GM21786 (cell line): Measurements from ENCODE around the gene B4GALT7.
"Not testable (repeated sequence)": the region's sequence is repeated elsewhere in the genome, so short reads cannot be mapped to it uniquely, and the experiment has no call there.

ENCODE experiments used
- ATAC-seq: cut with Tn5 transposase; IDR thresholded peaks from one replicate; pipeline ENCODE4 v1.9.1; 2021; ENCODE audit not compliant: unreplicated experiment

The B4GALT7 gene, protein sequence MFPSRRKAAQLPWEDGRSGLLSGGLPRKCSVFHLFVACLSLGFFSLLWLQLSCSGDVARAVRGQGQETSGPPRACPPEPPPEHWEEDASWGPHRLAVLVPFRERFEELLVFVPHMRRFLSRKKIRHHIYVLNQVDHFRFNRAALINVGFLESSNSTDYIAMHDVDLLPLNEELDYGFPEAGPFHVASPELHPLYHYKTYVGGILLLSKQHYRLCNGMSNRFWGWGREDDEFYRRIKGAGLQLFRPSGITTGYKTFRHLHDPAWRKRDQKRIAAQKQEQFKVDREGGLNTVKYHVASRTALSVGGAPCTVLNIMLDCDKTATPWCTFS

DNA sequence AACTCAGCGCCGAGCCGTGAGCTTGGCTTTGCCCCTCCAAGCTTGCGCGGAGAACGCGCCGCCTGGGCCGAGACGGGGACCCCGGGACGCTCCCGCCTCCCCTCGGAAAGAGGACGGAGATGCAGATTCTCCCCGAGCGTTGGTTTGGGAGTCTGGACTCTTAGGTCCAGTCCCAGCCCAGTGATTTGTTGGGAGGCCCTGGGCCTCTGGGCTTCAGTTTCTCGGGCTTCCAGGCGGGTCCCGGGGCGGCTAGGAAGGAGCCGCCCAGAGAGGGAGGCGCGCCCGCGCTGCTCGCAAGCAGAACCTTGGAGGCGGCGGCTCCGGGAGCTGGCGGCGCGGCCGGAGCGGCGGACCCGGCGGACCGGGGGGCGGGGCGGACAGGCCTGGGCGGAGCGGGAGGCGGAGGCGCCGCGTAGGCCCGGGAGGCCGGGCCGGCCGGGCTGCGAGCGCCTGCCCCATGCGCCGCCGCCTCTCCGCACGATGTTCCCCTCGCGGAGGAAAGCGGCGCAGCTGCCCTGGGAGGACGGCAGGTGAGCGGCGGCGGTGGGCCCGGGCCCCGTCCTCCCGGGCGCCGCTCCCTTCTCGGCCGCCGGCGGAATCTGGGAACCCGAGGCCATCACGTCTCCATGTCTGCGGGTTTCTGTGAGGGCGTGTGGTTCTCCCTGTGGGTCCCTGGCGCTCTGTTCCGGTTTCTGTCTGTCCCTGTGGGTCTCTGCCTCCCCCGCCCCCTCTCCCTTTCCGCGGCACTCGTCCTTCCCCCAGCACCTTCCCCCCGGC is at the start of gene B4GALT7:
B4GALT7 (plus strand) TSS at position 402 of the 777 bp plus-strand sequence; CDS start at position 481, 79 bp downstream.
- peak; percentile 80 for ATAC-seq

DNA sequence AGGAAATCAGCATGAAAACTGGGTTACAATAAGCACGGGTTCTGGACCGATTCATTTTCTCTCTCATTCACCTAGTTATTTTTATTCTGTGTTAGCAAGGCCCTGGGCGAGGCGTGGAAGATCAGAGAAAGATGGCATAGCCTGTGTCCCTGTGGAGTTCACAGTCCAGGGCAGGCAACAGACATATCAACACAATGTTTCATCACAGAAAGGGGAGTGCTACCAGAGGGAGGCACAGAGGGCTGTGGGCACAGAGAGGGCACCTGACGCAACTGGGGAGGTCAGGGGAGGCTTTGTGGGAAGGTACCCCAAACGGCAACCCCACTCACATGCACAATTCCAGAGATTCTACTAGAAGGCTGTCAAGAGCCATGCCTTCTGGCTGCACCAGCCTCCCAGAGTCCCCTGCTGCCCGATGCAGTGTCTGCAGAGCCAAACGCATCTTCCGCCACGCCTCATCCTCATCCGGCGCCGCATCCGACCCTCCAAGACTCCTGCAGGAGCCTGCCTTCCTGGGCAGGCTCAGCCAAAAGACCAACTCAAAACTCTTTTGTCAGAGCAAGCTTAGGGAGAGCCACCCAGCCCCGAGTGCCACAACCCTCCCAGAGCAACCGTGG is 47.0 kb upstream of the B4GALT7 start:
- ATAC-seq: no peak

DNA sequence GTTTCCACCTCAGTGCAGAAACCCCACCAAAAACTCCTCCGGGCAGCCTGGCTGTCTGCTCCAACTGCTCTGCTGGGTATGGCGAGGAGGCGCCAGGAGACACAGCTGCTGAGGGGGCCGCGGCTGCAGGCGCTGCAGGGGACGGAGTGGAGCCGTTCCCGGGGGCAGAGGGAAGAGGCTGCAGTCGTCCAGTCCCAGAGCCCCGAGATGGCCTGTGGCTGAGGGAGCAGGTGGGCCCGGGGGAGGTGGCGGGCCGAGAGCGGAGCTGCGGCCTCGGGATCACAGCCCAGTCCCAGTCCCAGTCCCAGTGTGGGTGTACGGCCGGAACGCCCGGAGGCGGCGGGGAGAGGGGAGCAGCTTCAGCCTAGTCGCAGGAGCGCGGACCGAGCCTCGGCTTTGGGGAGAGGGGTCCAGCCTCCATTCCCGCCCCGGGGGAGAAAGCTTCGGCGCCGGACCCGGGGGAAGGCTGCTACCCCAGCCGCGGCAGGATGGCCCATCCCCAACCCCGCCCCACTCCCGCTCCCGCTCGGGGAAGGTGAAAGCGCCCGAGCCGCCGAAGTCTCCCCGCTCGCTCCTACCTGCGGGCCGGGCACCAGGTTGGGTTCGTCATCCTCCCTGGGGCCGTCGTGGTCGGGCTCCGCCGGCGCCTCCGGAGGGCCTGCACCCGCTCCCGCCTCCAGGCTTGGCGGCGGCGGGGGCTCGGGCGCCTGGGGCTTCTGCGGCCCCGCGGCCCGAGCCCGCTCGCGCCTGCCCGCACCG is 46.1 kb upstream of the B4GALT7 start:
- peak; percentile 39 for ATAC-seq

DNA sequence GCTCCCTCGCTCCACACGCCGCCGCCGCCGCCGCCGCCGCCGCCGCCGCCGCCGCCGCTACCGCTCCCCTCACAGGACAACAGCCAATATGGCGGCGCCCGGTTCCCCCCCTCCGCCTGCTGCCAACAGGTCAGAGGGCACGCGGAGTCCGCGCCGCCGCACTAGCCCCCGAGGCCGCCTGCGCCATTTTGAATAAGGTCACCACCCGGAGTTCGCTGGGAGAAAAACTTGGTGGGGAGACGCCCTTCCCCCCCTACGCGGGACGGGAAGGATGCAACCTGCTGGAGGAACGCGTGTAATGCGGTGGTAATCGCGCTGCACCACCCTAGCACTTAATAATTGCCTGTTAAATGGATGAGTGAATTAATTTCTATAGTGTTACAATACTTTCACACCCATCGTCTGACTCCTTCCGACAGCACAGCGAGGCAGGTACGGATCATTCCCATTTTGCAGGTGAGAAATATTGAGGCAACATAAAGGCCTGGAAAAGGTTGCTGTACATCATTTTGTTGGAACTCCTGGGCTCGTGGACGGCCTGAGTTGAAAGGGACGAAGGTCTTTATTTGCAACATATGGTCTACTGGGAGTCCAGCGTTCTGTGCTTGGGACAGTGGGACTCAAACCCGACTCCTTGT is 45.3 kb upstream of the B4GALT7 start, which contains the start of gene FAM193B:
FAM193B (minus strand) TSS at position 90 of the 638 bp plus-strand sequence. CDS start 105 bp downstream, outside the sequence.
- ATAC-seq: peak; percentile 83

DNA sequence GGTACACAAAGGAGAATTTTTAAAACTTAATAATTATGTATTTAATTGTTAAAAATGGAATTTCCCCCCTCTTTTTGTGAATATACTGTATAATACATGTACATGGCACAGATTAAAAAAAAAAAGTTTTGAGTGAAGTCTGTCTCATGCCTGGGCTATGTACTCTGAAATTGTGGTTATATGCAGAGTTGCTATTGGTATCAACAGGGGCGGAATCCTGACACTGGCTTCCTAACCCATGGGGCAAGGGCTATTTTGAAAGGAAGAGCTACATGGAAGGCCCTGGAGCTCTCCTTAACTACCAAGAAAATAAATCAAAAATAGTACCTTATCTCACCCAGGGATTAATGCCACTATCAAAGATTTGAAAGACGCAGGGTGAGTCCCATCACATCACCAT is 44.7 kb upstream of the B4GALT7 start:
- ATAC-seq: no peak

DNA sequence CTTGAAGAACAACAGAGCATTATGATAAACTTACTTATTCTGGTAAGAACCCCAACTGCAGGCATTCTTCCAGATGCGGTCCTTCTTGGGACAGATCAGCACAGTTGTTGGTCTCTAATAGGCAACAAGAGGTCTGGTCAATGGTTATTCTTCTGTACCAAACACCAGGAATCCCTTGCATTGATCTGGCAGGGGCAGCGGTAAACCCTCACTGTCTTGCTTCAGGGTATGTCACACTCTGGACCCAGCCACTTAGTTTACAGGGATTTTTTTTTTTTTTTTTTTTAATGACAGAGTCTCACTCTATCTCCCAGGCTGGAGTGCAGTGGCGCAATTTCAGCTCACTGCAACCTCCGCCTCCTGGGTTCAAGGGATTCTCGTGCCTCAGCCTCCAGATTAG is 44.3 kb upstream of the B4GALT7 start:
- ATAC-seq: no peak

DNA sequence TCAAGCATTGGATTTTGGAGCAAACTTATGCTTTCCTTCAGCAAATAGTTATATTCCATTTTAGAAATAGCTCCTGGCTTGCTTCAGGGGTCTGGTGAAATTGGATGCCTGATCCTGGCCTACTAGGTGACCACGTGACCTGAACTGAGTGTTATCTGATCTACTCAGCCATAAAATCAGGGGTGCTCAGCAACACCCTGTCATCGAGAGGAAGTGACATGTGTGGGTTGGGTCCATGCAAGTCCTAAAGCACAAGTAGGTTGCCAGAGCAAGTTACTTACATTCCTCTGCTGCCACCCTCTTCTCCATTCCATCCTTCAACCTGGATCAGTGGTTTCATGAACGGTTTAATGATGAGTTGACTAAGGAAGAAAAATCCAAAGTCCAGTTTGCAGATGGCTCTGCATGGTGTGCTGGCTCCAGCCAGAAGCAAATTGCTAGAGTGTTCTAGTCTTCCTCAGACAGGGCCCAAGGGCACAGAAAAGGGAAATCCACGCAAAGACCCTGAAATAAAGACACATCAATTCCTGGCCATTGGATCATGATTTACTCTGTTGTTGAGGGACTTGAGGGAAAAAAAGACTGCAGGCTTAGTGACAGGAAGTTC is 42.8 kb upstream of the B4GALT7 start:
- ATAC-seq: no peak

DNA sequence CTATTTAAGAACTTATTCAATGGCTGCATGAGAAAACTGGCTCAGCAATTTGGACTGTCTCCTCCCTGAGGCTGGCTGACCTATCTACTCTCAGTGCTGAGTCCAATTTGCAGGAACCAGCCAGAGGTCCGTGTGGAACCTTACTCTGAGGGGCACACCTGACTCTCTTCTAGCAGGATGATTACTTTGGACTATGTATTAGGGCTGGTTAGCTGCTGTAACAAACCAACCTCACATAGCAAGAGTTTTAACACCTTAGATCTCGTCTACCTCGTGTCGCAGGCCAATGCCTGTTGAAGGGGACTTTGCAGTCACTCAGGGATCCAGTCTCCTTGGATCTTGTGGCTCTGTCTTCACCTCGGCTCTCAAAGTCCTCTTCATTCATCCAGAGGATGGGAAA is 42.1 kb upstream of the B4GALT7 start:
- ATAC-seq: no peak

DNA sequence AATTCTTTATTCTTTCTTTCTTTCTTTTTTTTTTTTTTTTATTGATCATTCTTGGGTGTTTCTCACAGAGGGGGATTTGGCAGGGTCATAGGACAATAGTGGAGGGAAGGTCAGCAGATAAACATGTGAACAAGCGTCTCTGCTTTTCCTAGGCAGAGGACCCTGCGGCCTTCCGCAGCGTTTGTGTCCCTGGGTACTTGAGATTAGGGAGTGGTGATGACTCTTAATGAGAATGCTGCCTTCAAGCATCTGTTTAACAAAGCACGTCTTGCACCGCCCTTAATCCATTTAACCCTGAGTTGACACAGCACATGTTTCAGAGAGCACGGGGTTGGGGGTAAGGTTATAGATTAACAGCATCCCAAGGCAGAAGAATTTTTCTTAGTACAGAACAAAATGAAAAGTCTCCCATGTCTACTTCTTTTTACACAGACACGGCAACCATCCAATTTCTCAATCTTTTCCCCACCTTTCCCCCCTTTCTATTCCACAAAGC is 40.4 kb upstream of the B4GALT7 start:
- not testable (repeated sequence) for ATAC-seq

DNA sequence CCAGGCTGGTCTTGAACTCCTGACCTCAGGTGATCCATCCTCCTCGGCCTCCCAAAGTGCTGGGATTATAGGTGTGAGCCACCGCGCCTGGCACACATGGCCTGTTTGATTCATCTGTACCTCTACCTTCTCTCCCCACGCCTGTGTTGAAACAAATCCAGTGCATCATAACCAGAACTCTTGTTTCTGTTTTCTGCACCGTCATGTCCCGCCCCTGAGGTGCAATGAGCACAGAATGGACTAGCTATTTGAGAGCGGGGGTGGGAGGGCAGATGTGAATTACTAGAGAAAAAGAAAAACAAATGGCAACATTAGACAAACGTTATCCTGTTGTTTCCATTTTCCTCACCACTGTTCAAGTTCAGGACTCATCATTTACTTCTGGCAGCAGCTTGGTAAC is 34.9 kb upstream of the B4GALT7 start:
- ATAC-seq: no peak

DNA sequence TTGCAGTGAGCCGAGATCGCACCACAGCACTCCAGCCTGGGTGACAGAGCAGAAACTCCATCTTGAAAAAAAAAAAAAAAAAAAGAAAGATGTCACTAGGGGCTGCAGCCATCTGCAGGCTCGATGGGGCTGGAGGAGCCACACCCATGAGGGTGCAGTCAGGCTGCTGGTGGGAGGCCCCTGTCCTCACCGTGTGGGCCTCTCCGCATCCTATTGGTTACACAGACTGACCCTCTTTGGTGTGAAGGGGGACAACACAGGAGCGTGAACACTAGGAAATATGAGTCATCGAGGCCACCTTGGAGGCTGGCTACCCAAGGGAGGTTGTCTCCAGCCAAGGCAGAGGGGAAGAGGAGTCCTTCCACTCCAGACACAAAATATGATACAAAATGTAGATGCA is 31.6 kb upstream of the B4GALT7 start:
- ATAC-seq: no peak

DNA sequence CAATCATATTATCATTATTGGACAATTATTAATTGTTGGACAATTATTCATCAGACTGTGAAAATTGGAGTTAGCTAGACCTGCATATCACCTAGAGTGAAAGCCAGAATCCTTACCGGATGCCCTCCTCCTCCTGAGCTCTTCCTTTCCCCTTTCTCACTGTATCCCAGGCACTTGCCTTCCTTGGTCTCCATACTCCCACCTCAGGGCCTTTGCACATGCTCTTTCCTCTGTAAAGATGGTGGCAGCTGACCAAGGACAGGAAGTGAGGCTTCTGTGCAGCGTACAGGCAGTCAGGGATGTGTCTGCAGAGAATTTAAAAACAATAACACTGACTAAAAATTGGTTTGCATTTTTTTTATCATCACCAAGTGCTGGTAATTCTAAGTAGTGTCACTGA is 30.0 kb upstream of the B4GALT7 start:
- ATAC-seq: no peak

DNA sequence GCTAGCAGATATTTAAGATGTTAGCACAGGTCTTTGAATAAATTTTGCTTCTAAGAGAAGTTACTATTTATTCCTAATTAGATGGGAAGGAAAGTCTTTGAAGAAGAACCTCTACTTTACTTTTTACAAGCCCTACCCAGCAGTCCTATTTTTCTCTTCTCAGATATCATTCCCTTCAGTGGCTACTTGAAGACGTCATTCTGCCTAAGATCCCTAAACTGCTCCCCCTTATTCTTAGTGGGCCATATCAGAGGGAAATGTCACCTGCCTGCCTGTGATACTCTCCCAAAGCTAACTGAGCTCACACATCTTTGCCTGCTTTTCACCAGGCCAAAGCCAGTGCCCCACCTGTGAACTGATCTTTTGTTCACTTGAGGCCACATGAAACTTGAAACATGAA is 24.4 kb upstream of the B4GALT7 start:
- no peak for ATAC-seq

DNA sequence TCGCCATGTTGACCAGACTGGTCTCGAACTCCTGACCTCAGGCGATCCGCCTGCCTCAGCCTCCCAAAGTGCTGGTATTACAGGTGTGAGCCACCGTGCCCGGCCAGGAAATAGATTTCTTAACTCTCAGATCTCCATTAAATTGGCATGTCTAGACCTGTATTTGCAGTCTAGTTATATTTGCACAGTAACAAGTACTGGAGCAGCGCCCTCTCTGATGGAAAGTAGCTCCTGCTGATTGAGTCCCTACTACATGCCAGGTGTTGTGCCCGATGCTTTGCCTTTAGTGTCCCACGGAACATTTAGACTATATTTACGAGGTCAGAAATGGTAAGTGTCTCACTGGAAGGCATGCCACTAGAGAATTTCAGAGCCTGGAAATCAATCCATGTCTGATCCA is 23.8 kb upstream of the B4GALT7 start:
- no peak for ATAC-seq

DNA sequence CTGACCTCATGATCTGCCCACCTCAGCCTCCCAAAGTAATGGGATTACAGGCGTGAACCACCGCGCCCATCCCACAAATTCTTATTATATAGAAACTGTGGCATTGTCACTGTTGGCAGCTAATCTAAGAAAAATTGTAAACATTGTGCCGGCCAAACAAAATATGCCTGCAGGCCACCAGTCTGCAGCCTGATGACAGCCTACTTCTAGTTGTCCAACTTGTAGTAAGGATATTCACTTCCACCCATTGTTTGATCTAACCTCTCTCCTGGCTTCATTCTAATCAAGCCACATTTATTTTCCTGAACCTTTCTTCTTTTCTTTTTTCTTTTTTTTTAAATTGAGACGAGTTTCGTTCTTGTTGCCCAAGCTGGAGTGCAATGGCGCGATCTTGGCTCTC is 21.6 kb upstream of the B4GALT7 start:
- no peak for ATAC-seq

DNA sequence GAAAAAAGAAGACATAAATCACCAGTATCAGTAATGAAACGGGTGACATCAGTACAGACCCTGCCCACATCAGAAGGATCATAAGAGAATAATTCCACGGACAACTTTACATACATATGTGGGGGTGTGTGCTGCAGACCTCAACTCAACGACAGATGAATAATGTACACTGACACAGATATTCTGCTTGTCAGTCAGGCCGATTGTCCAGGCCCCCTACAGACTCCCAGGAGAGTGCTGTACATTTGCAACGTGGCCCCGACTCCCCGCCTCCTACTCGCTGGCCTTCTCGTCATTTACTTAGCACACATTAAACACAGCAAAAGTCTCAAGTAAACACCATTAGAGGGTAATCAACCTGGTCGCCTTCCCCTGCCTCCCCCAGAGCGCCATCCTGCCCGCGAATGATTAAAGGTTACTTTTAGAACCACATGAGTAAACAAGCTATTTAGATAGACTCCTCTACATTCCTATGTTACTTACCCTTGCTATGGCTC is 11.5 kb upstream of the B4GALT7 start:
- ATAC-seq: no peak

DNA sequence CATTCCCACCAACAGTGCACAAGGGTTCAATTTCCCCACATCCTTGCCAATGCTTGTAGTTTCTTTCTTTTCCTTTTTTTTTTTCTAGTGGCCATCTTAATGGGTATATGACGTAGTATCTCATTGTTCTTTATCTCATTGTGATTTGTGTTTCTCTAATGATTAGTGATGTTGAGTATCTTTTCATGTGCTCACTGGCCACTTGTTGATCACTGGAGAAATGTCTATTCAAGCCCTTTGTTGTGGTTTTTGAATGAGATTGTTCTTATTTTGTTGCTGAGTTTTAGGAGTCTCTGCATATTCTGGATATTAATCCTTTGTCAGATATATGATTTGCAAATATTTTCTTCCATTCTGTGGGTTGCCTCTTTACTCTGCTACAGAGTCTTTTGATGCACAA is 9.5 kb upstream of the B4GALT7 start:
- ATAC-seq: no peak

DNA sequence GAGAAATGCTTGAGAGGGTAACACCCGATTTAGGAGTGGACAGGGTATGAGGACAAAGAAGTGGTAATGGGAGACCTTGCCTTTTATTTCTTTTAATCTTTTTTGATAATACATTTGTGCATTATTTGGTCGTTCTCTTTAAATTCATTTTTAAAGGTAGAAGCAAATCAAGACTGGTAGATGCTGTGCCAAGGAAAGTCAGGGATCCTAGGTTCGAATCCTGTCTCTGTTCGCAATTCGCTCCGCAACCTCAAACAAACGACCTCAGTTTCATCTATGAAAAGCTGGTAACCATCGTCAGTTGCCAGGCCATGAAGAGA is 8.3 kb upstream of the B4GALT7 start:
- no peak for ATAC-seq

DNA sequence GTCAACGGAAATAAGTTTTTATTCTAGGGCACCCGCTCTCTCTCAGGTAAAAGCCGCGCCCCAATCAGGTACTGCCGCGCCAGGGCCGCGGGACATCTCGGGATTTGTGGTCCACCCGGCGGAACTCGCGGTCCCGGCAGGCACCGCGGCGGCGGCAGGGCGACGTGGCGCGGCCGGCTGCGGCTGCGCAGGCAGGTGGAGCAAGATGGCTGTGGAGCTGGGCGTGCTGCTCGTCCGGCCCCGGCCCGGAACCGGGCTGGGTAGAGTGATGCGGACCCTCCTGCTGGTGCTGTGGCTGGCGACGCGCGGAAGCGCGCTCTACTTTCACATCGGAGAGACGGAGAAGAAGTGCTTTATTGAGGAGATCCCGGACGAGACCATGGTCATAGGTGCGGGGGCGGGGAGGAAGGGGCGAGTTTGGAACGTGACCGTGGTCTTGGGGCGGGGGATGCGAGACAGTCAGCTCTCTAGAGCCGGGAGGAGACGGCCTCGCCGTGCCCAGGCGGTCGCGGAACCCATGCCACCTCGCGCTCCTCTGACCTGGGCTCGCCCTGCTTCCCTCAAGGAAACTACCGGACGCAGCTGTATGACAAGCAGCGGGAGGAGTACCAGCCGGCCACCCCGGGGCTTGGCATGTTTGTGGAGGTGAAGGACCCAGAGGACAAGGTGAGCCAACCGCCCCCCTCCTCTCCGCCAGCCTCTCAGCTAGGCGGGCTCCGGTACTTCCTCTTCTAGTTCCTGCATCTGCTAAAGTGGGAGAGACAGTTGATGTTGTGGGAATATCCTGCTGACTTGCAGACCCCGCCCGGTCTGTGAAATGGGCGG is 7.7 kb upstream of the B4GALT7 start, which contains the start of gene TMED9:
TMED9 (plus strand) TSS at position 194 of the 825 bp plus-strand sequence; CDS start at position 206, 12 bp downstream.
- ATAC-seq: peak; percentile 96
